Measurements from ENCODE around the gene HTT.
"Not testable (repeated sequence)": the region's sequence is repeated elsewhere in the genome, so short reads cannot be mapped to it uniquely, and the experiment has no call there.

HTT gene

GRCh38 chr4:3046162-3046561, 28.3 kb upstream of the HTT start:
- DNase-seq (ENCODE audit: low read depth) = no peak

DNA sequence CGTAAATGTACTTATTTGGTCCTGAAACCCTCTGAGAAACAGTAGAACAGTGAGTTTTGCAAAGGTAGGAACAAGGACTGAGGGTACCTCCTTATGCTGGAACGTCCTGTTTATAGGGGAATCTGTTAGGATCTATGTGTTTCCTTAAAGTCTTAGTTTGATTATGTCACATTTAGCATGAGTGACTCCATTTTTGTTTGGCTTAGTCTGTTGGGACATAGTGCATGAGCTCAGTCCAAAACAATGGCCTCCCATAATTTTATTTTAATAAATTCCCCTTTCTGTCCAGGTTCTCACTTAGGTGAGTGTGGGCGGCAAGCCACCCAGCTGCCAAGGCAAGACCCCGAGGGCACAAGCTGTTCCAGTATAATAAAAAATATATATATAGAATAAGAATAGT, 27.9 kb upstream of the HTT start:
- DNase-seq (ENCODE audit: low read depth) = no peak

DNA sequence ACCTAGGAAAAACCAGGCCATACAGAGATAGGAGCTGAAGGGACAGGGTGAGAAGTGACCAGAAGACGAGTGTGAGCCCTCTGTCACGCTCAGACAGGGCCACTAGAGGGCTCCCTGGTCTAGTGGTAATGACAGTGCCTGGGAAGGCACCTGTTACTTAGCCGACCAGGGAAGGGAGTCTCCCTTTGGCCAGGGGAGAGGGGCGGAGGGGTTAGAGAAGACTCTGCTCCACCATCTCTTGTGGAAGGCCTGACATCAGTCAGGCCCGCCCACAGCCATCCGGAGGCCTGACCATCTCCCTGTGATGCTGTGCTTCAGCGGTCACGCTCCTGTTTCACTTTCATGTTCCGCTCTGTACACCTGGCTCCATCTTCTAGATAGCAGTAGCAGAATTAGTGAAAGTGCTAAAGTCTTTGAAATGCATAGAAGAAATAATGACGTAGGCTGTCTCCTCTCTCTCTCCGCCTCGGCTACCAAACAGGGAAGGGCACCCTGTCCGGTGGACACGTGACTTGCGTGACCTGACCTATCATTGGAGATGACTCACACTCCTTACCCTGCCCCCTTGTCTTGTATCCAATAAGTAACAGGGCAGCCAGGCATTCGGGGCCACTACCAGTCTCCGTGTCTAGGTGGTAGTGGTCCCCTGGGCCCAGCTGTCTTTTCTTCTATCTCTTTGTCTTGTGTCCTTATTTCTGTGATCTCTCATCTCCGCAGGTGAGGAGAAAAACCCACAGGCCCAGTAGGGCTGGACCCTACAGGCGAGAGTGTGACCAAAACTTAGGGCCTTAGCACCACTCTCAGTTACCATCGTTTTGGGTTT, 26.8 kb upstream of the HTT start:
- DNase-seq (ENCODE audit: low read depth) = peak; percentile 48

DNA sequence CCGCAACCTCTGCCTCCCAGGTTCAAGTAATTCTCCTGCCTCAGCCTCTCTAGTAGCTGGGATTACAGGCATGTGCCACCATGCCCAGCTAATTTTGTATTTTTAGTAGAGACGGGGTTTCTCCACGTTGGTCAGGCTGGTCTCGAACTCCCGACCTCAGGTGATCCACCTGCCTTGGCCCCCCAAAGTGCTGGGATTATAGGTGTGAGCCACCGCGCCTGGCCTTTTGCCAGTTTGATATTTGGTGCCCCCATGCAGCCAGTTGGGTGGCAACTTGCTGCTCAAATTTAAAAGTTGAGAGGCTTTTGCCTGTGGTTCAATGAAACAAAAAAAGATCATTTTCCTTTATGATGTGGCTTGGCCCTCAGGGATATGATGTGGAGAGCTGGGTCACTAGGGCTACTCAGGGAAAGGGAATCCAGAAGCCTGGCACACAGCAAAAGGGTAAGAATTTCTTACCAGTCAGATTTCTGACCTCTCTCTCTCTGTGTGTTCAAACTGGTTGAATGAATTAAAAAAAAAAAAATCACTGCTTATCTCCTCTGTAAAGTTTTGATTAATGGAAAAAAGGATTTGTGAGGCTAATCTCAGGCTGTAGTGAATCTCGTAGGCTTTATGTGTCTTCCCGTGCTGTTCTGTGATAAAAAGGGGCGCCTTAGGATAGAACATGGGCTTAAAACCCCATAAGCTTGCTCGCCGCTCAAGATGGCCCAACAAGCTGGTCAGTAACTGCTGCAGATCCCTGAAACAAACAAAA, 23.2 kb upstream of the HTT start:
- DNase-seq (ENCODE audit: low read depth) = not testable (repeated sequence)

GRCh38 chr4:3054169-3054759, 20.2 kb upstream of the HTT start:
- no peak for DNase-seq (ENCODE audit: low read depth)

- DNase-seq (ENCODE audit: low read depth) = no peak
Measured at GRCh38 chr4:3059943-3060342, 14.5 kb upstream of the HTT start.

GRCh38 chr4:3060946-3061345, 13.5 kb upstream of the HTT start:
- no peak for DNase-seq (ENCODE audit: low read depth)

- no peak for DNase-seq (ENCODE audit: low read depth)
Measured at GRCh38 chr4:3062471-3062870, 12.0 kb upstream of the HTT start.

- no peak for DNase-seq (ENCODE audit: low read depth)
Measured at GRCh38 chr4:3065551-3065950, 8.9 kb upstream of the HTT start.

DNA sequence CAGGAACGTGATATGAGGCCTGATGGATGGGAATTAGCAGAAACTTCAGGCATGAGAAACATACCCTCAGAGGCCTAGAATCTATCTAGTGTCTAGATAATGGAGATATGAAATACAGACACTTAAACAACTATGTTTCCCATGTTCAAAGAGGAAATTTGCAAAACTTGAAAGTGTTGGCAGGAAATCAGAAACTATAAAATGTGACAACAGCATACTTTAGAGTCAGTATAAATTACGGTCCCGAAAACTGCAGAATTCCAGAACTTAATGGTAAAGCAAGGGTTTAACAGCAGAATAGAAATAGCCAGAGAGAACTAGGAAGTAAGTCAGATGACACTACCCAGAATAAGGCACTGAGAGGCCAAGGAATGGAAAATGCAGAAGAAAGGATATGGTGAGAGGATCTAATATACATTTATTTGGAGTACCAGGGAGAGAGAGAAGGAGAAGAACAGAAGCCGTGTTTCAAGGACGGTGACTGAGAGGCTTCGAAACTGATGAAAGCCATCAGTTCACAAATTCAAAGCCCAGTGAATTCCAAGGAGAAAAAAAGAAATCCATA, 7.6 kb upstream of the HTT start:
- no peak for DNase-seq (ENCODE audit: low read depth)

DNA sequence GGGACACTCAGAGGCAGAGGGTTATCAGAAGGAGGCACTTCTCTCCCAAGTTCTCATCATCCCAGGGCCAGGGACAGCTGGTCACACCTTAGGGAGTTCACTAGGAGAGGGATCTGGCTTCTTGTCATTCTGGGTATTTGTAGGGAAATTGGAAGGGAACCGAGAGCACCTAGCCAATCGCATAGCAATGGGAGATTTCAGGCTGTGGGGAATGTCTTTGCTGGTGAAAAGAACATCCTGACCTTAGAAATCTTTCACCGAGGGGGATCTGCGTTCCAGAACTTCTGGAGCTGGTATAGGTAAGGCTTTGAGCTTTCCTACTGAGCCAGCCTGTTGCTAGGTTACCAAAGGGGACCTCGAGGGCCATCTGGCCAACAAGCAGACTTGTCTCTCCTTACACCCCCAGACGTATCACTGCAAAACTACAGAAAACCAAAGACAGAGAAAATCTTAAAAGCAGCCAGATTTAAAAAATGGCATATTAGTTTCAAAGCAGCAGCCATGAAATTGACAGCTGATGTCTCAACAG, 6.9 kb upstream of the HTT start:
- DNase-seq (ENCODE audit: low read depth) = no peak

DNA sequence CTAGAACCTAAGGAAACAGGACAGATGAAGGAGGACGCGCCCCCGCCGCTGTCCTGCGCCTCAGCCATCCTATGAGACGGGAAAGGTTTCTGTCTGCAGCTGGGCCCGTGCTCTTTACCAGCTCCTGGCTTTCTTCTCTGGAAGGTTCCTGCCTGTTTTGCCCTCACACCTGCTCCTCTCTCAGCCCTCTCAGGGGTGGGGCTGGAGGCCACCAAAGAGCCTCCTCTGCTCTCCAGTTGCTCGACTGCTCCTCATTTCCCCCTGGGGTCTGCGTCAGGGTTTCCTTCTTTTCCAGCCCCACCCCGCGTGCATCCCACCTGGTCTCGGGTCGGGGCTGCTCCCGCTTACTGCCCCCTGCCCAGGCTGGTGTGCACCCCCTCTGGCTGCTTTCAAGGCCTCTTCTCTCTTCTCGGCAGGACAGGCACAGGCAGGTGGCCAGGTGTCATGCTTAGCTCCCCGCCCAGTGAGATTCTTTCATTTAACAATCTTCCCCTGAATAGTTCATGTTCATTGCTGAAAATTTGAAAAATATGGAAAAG, 4.8 kb upstream of the HTT start:
- DNase-seq (ENCODE audit: low read depth) = no peak

DNA sequence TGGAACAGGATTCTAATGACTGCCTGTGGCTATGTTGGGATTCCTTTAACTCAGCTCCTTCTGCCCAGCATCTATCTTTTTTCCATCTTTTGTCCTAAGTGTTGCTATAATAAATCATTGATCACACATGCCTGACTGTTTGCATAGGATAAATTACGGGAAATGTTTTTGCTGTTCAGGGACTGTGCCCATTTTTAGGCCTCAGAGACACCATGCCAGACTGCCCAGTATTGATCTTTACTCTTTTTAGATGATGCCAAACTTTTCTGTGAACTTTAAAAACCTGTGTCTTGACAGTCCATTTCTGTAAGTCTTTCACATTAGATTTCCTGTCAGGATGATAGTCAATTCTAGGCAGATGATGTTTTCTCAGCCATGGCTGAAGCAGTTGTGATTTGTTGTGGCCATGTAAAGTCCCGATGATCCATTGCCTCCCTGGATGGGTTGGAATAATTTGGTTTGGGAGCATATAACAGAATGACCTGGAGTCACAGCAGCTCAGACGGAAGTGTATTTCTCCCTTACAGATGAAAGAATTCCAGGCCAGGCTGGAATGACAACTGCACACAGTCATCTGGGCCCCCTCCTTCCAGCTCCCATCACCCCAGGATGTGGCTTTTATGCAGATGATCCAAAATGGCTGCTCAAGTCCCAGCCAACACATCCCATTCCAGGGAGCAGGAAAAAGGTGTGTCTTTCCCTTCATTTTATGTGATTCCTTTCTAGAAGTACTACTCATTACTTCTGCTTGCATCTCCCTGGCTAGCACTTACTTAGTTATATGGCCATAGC, 3.6 kb upstream of the HTT start:
- DNase-seq (ENCODE audit: low read depth) = no peak

DNA sequence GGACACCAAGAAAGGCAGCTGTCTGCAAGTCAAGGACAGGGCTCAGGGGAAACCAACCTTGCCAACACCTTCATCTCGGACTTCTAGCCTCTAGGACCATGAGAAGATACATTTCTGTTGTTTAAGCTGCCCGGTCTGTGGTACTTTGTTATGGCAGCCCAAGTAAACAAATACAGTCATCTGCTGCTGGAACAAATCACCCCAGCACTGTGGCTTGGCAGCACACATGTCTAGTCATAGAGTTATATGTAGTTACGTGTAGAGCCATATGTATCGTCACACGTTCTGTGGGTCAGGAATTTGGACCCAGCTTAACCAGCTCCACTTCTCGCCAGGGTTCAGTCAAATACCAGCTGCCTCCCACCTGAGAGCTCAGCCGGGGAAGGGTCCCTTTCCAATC, 2.7 kb upstream of the HTT start:
- no peak for DNase-seq (ENCODE audit: low read depth)

DNA sequence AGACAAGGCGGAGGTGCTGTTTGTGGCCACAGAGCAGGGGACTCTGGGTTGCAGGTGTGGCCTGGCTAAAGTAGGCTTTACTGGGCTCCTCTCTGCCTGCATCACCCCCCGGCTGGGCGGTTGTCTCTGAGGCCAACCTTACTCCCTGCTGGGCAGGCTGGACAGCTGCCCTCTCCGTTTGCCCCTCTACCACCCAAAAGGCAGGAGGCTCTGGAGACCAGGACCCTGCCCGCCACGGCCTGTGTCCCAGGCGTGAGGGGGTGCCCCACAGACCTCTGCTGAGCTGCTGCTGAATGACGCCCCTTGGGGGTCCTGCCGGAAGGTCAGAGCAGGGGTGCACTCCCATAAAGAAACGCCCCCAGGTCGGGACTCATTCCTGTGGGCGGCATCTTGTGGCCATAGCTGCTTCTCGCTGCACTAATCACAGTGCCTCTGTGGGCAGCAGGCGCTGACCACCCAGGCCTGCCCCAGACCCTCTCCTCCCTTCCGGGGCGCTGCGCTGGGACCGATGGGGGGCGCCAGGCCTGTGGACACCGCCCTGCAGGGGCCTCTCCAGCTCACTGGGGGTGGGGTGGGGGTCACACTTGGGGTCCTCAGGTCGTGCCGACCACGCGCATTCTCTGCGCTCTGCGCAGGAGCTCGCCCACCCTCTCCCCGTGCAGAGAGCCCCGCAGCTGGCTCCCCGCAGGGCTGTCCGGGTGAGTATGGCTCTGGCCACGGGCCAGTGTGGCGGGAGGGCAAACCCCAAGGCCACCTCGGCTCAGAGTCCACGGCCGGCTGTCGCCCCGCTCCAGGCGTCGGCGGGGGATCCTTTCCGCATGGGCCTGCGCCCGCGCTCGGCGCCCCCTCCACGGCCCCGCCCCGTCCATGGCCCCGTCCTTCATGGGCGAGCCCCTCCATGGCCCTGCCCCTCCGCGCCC, 1.1 kb upstream of the HTT start:
- DNase-seq (ENCODE audit: low read depth) = no peak

DNA sequence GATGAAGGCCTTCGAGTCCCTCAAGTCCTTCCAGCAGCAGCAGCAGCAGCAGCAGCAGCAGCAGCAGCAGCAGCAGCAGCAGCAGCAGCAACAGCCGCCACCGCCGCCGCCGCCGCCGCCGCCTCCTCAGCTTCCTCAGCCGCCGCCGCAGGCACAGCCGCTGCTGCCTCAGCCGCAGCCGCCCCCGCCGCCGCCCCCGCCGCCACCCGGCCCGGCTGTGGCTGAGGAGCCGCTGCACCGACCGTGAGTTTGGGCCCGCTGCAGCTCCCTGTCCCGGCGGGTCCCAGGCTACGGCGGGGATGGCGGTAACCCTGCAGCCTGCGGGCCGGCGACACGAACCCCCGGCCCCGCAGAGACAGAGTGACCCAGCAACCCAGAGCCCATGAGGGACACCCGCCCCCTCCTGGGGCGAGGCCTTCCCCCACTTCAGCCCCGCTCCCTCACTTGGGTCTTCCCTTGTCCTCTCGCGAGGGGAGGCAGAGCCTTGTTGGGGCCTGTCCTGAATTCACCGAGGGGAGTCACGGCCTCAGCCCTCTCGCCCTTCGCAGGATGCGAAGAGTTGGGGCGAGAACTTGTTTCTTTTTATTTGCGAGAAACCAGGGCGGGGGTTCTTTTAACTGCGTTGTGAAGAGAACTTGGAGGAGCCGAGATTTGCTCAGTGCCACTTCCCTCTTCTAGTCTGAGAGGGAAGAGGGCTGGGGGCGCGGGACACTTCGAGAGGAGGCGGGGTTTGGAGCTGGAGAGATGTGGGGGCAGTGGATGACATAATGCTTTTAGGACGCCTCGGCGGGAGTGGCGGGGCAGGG, 568 bp downstream of the HTT start:
- DNase-seq (ENCODE audit: low read depth) = peak; percentile 50

GRCh38 chr4:3075652-3075981, 1.1 kb downstream of the HTT start:
- DNase-seq (ENCODE audit: low read depth) = no peak

- no peak for DNase-seq (ENCODE audit: low read depth)
Measured at GRCh38 chr4:3077796-3078195, 3.3 kb downstream of the HTT start.

DNA sequence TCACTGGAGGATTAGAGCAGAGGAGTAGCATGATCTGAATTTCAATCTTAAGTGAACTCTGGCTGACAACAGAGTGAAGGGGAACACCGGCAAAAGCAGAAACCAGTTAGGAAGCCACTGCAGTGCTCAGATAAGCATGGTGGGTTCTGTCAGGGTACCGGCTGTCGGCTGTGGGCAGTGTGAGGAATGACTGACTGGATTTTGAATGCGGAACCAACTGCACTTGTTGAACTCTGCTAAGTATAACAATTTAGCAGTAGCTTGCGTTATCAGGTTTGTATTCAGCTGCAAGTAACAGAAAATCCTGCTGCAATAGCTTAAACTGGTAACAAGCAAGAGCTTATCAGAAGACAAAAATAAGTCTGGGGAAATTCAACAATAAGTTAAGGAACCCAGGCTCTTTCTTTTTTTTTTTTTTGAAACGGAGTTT, 5.2 kb downstream of the HTT start:
- DNase-seq (ENCODE audit: low read depth) = no peak
